Panc1 (cell line): Measurements from ENCODE around the gene GSC.

Experiments used
- POLR2AphosphoS5 ChIP-seq: IDR thresholded peaks from 2 replicates; pipeline ENCODE4 v1.6.1; 2012; ENCODE audit warnings: mild to moderate bottlenecking, low read depth, low read length, moderate library complexity
- TF ChIP-seq, protein P1 (sequence below): fragments of 450-650 bp; IDR thresholded peaks from 2 replicates; pipeline ENCODE4 v1.5.1; 2017; ENCODE audit warnings: mild to moderate bottlenecking

DNA sequence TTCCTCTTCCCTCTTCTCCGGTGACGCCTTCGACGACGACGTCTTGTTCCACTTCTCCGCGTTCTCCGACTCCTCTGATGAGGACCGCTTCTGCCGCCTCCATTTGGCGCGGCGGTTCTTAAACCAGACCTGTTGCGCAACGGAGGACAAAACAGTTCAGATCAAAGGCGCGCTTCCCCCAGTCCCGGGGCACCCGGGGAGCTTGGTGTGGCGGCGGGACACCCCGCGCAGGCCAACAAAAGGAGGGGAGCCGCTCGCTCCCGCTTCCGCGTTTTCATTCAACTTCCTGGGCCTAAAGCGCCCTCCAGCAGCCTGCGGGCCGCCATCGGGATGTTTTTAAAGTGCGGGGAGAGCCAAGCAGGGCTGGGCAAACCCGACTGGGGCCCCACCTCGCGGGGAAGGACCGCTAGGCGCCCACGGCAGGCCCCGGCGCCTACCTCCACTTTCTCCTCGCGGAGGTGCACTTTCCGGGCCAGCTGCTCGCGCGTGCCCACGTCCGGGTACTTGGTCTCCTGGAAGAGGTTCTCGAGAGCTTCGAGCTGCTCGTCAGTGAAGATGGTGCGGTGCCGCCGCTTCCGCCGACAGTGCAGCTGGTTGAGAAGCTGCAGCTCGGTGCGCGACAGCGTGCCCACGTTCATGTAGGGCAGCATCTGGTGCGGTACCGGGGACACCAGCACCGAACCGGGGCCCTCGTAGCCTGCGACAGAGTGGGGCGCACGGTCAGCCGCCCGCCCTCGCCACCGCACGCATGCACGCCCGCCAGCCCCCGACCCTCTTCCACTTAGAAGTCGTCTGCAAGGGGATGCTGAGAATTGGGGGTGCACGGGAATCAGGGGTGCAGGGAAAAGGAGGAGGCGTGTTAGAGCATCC, 1.2 kb downstream of the GSC start:
- TF ChIP-seq, protein P1, sequence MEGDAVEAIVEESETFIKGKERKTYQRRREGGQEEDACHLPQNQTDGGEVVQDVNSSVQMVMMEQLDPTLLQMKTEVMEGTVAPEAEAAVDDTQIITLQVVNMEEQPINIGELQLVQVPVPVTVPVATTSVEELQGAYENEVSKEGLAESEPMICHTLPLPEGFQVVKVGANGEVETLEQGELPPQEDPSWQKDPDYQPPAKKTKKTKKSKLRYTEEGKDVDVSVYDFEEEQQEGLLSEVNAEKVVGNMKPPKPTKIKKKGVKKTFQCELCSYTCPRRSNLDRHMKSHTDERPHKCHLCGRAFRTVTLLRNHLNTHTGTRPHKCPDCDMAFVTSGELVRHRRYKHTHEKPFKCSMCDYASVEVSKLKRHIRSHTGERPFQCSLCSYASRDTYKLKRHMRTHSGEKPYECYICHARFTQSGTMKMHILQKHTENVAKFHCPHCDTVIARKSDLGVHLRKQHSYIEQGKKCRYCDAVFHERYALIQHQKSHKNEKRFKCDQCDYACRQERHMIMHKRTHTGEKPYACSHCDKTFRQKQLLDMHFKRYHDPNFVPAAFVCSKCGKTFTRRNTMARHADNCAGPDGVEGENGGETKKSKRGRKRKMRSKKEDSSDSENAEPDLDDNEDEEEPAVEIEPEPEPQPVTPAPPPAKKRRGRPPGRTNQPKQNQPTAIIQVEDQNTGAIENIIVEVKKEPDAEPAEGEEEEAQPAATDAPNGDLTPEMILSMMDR: no peak
- no peak for TF ChIP-seq POLR2AphosphoS5
